ENCODE measurements around the gene FASTKD2.

Gene FASTKD2

DNA sequence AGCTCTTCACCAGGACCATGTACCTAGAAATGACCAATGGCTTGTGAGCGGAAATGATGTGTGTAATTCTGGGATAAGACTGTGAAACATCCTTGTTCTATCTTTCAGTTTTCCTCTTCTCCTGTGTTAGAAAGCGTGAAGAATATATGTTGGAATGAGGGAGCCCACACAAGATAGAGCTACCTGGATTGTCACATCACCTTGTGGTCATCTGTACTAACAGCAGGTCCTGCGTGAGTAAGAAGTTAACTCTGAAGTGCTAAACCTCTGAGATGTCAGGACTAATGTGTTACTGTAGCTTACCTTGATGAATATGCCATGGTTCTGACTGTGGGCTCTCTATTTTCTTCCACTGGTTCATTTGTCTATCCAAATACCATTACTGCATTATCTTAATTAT lies 75.6 kb downstream of the FASTKD2 start:
- no peak for DNase-seq
